K562 (cell line): ENCODE data around the gene TIAM1. TPM values are rescaled to one million over a fixed set of nuclear protein-coding genes. Genes with fewer than 3 reads are reported as not detected.

Source experiments
- ATAC-seq: fragments of 200-7000 bp; cut with Tn5 transposase; 3 replicates; pipeline ENCODE4 v1.9.1; 2020; ENCODE audit warnings: moderate library complexity
- BruUV-seq: library from RNA; stranded (reverse); fragments of 400-500 nt; replicated peaks from 2 replicates; lab custom pipeline; 2021; lab: Mats Ljungman, UMichigan
- CTCF ChIA-PET: fragments of 300-600 bp; formaldehyde crosslinking; extraction: SDS; loops from one replicate; lab custom pipeline; 2021; ENCODE audit warnings: low intra/inter-chr PET ratio; lab: Yijun Ruan, JAX
- POLR2A ChIA-PET: fragments of 300-600, 350-650 bp; sonication (Branson Sonifier 250); formaldehyde crosslinking; extraction: SDS; loops from one replicate; lab custom pipeline; 2021; ENCODE audit warnings: antibody characterized with exemption, inconsistent platforms; lab: Yijun Ruan, JAX
- DNase-seq, 4 experiments: peaks; one replicate each; pipeline versions ENCODE4 v3.0.0 to v3.0.0-alpha.2; 2011 to 2018; ENCODE audit warnings: low spot score in 3 of 4, mixed read lengths in 3 of 4; ENCODE audit errors: extremely low read depth in 1 of 4
- FAIRE-seq: peaks from 2 replicates; lab custom pipeline; 2011; peaks lifted over from hg19 to GRCh38; lab: Jason Lieb, UNC
- H2AFZ ChIP-seq: 2 replicates; pipeline ENCODE4 v1.6.0; 2011; ENCODE audit warnings: low read depth, low read length, control low read depth, inconsistent platforms
- H3K27ac ChIP-seq: fragments of 200-600 bp; 3 replicates; pipeline ENCODE4 v1.8.0; 2011; ENCODE audit warnings: low read depth, mild to moderate bottlenecking, control low read depth, inconsistent platforms, low read length, moderate library complexity, mixed read lengths; ENCODE audit errors: extremely low read depth
- H3K27me3 ChIP-seq, 2 experiments: fragments of 300-600 bp in 1 of 2; 2 replicates in 1 of 2; 3 replicates in 1 of 2; pipeline versions ENCODE4 v1.6.0 to v1.8.0; 2011; ENCODE audit warnings: inconsistent platforms in 2 of 2, low read length in 2 of 2, mild to moderate bottlenecking in 1 of 2, mixed read lengths in 1 of 2, moderate library complexity in 1 of 2; ENCODE audit not compliant: control insufficient read depth in 2 of 2, insufficient read depth in 2 of 2
- H3K36me3 ChIP-seq: fragments of 300-600 bp; 3 replicates; pipeline ENCODE4 v1.8.0; 2011; ENCODE audit warnings: mild to moderate bottlenecking, low read length, inconsistent platforms; ENCODE audit not compliant: control insufficient read depth, insufficient read depth
- H3K4me1 ChIP-seq, 2 experiments: fragments of 200-600 bp in 1 of 2; replicated peaks in 1 of 2; 2 replicates in 1 of 2; 3 replicates in 1 of 2; pipeline versions ENCODE4 v1.5.1 to v1.8.0; 2011; ENCODE audit warnings: inconsistent platforms in 2 of 2, low read length in 2 of 2, mild to moderate bottlenecking in 1 of 2, mixed read lengths in 1 of 2, moderate library complexity in 1 of 2; ENCODE audit not compliant: control insufficient read depth in 2 of 2, insufficient read depth in 2 of 2
- H3K4me2 ChIP-seq: 2 replicates; pipeline ENCODE4 v1.6.1; 2011; ENCODE audit warnings: low read length, control low read depth, inconsistent platforms, mixed read lengths; ENCODE audit not compliant: insufficient read depth
- H3K4me3 ChIP-seq: fragments of 200-600 bp; sonication (generic), shearing (Covaris generic); 2 replicates; pipeline ENCODE4 v1.5.1; 2016; ENCODE audit warnings: control low read depth, inconsistent platforms
- H3K79me2 ChIP-seq: fragments of 200-600 bp; 3 replicates; pipeline ENCODE4 v1.8.0; 2011; ENCODE audit warnings: low read length, inconsistent platforms; ENCODE audit not compliant: control insufficient read depth, insufficient read depth
- H3K9ac ChIP-seq, 2 experiments: 2 replicates each; pipeline versions ENCODE4 v1.6.0 to v1.6.1; 2011; ENCODE audit warnings: low read depth in 2 of 2, low read length in 2 of 2, control low read depth in 1 of 2, inconsistent platforms in 1 of 2, mild to moderate bottlenecking in 1 of 2, mixed read lengths in 1 of 2; ENCODE audit not compliant: insufficient read depth in 1 of 2
- H3K9me1 ChIP-seq: one replicate; pipeline ENCODE4 v1.6.0; 2011; ENCODE audit warnings: inconsistent platforms, mild to moderate bottlenecking, low read length, moderate library complexity; ENCODE audit not compliant: control insufficient read depth, insufficient read depth
- H3K9me3 ChIP-seq: replicated peaks from 2 replicates; pipeline ENCODE4 v1.5.1; 2011; ENCODE audit warnings: low read depth, low read length, inconsistent platforms; ENCODE audit not compliant: control insufficient read depth, insufficient read depth
- H4K20me1 ChIP-seq: replicated peaks from 2 replicates; pipeline ENCODE4 v1.6.1; 2011; ENCODE audit warnings: low read length, inconsistent platforms, mixed read lengths; ENCODE audit not compliant: control insufficient read depth, insufficient read depth
- BDP1 ChIP-seq: IDR thresholded peaks from 3 replicates; pipeline ENCODE4 v1.6.1; 2011; ENCODE audit not compliant: insufficient read length, insufficient read depth
- C11orf30 ChIP-seq: fragments of 450-650 bp; IDR thresholded peaks from 2 replicates; pipeline ENCODE4 v1.6.1; 2016; ENCODE audit warnings: low read depth, mild to moderate bottlenecking
- GTF2E2 ChIP-seq: fragments of 200-800 bp; sonication (Bioruptor generic); IDR thresholded peaks from 2 replicates; pipeline ENCODE4 v1.6.1; 2016; ENCODE audit warnings: missing genetic modification characterization, missing compliant biosample characterization
- HDAC3 ChIP-seq: fragments of 450-650 bp; IDR thresholded peaks from 2 replicates; pipeline ENCODE4 v1.6.1; 2018; ENCODE audit warnings: borderline replicate concordance, mild to moderate bottlenecking, moderate library complexity; ENCODE audit not compliant: partially characterized antibody
- HLTF ChIP-seq: fragments of 450-650 bp; IDR thresholded peaks from 2 replicates; pipeline ENCODE4 v1.6.1; 2016
- MYNN ChIP-seq, 2 experiments: sonication (generic); formaldehyde crosslinking in 1 of 2; IDR thresholded peaks; 2 replicates each; pipeline versions ENCODE4 v1.5.0 to v1.6.1; 2016 to 2020; ENCODE audit warnings: antibody characterized with exemption in 1 of 2, missing genetic modification reagents in 1 of 2
- SUPT5H ChIP-seq: fragments of 450-650 bp; IDR thresholded peaks from 2 replicates; pipeline ENCODE4 v1.6.1; 2016
- YBX1 ChIP-seq: fragments of 450-650 bp; IDR thresholded peaks from 2 replicates; pipeline ENCODE4 v1.7.1; 2016; ENCODE audit warnings: mild to moderate bottlenecking
- ZFP1 ChIP-seq: fragments of 450-650 bp; formaldehyde crosslinking; IDR thresholded peaks from 2 replicates; pipeline ENCODE4 v1.4.0; 2020; ENCODE audit warnings: mild to moderate bottlenecking, mixed read lengths
- ZNF232 ChIP-seq: sonication (generic); formaldehyde crosslinking; IDR thresholded peaks from 2 replicates; pipeline ENCODE4 v1.8.0; 2022; ENCODE audit warnings: mild to moderate bottlenecking, missing genetic modification reagents
- ZNF644 ChIP-seq: fragments of 200-800 bp; sonication (Bioruptor generic); IDR thresholded peaks from 2 replicates; pipeline ENCODE4 v1.6.1; 2016; ENCODE audit warnings: low read depth, missing genetic modification characterization, missing compliant biosample characterization
- ZNF77 ChIP-seq: fragments of 250-450 bp; sonication (Bioruptor Pico); IDR thresholded peaks from 2 replicates; pipeline ENCODE4 v1.5.0; 2020
- WGBS: fragments of 100-300 bp; shearing (Covaris generic); methylation state at CpG from one replicate; pipeline ENCODE4 v1.1.6; 2016; ENCODE audit warnings: low coverage, mixed read lengths; ENCODE audit not compliant: insufficient coverage; ENCODE audit errors: missing lambda C conversion rate; 5-methylcytosine and 5-hydroxymethylcytosine counted together
- in situ Hi-C: fragments of 300-500 bp; cut with MboI; formaldehyde crosslinking; loops from 4 replicates; pipeline ENCODE4 v1.15.0; 2018; ENCODE audit warnings: inconsistent platforms, mixed read lengths
- intact Hi-C: fragments of 100-400 bp; cut with micrococcal nuclease; formaldehyde crosslinking; loops from 2 replicates; pipeline ENCODE4 v1.14.2; 2022
- polyA plus RNA-seq, 8 experiments: library from polyadenylated mRNA; depleted of rRNA in 4 of 8; stranded (reverse) in 5 of 8; unstranded in 3 of 8; fragments of >200 nt; fragmentation: Nextera tagmentation in 2 of 8; fragmentation: Illumina TruSeq in 1 of 8; extraction: Ambion mirVana in 2 of 8; extraction: Trizol in 1 of 8; gene quantifications; 2 replicates each; pipeline versions ENCODE4 v1.2.1 to v1.2.3, GENCODE V29; 2011 to 2014; ENCODE audit warnings: inconsistent platforms in 1 of 8, missing spikeins in 1 of 8
- total RNA-seq, 7 experiments: library from RNA; depleted of rRNA in 6 of 7; stranded (reverse); fragments of >200 nt in 6 of 7; fragmentation: Illumina TruSeq in 2 of 7; extraction: Trizol in 2 of 7; gene quantifications; 2 replicates each; pipeline versions ENCODE4 v1.2.1 to v1.2.3, GENCODE V29; 2011 to 2021; ENCODE audit warnings: low replicate concordance in 1 of 7
- TF ChIP-seq, protein P1 (sequence below): fragments of 450-650 bp; formaldehyde crosslinking; IDR thresholded peaks from 2 replicates; pipeline ENCODE4 v1.4.0; 2022; ENCODE audit warnings: missing genetic modification characterization
- TF ChIP-seq, protein P2 (sequence below): fragments of 250-450 bp; sonication (Bioruptor Pico); IDR thresholded peaks from 2 replicates; pipeline ENCODE4 v1.5.0; 2020; ENCODE audit warnings: mild to moderate bottlenecking
- TF ChIP-seq, protein P3 (sequence below): fragments of 250-450 bp; sonication (Bioruptor Pico); IDR thresholded peaks from 2 replicates; pipeline ENCODE4 v1.4.0; 2020; ENCODE audit warnings: mild to moderate bottlenecking, moderate library complexity
- TF ChIP-seq, protein P4 (sequence below): fragments of 450-650 bp; formaldehyde crosslinking; IDR thresholded peaks from 2 replicates; pipeline ENCODE4 v1.4.0; 2020; ENCODE audit warnings: mild to moderate bottlenecking, moderate library complexity

Gene TIAM1
- total and polyA plus RNA-seq, 9 of the 15 experiments (the other 6 are each of a cell fraction or from before 2014, with no cell fraction given): 0.11 TPM; not detected in 8

GRCh38 chr21:31264574-31264973 lies 79.5 kb downstream of the TIAM1 start (continued):
- TF ChIP-seq ZNF232 (CRISPR knock-in tag): no peak
- TF ChIP-seq HDAC3: no peak
- no peak for TF ChIP-seq ZNF644

GRCh38 chr21:31262728-31263127 lies 81.3 kb downstream of the TIAM1 start:
- intact Hi-C loops: no loop called here
- ChIA-PET POLR2A (interaction anchor here (0.6 kb wide), 1 partner anchor 10 kb away, joined by 3 read pairs; no protein-coding TSS in a partner anchor), CTCF (no interaction called here)
- BruUV-seq: no TSS peak
- no peak for ATAC-seq
- WGBS: 1% methylated on average over 4 of the region's 4 CpGs
- H3K4me3 ChIP-seq: no peak overlapping the region
- no peaks in the 10 kb centered on the region for H3K9me1 ChIP-seq
- no peaks in the 10 kb centered on the region for H4K20me1 ChIP-seq
- no peak for DNase-seq
- no peaks in the 10 kb centered on the region; a peak in 1 of 5 replicates for H3K4me1 ChIP-seq
- no peaks in the 10 kb centered on the region for H3K36me3 ChIP-seq
- no peak overlapping the region for H2AFZ ChIP-seq
- H3K9ac ChIP-seq: no peak overlapping the region
- no peaks in the 10 kb centered on the region for H3K79me2 ChIP-seq
- peaks cover 7 to 18% of the 10 kb centered on the region in 2 experiments; a peak in 3 of 5 replicates for H3K27me3 ChIP-seq
- no peak overlapping the region for H3K27ac ChIP-seq
- no peak for FAIRE-seq
- no peak overlapping the region for H3K4me2 ChIP-seq
- in situ Hi-C loops: no loop called here
- no peaks in the 10 kb centered on the region for H3K9me3 ChIP-seq
- TF ChIP-seq GTF2E2 (tag) (no peak), ZNF77 (CRISPR knock-in tag) (no peak), MYNN (IDR thresholded peaks at IDR 0.05) (no peak), MYNN (CRISPR knock-in tag; IDR thresholded peaks at IDR 0.05) (no peak), HLTF (no peak), BDP1 (no peak), SUPT5H (no peak), YBX1 (no peak), C11orf30 (no peak), ZFP1 (CRISPR knock-in tag) (no peak)
- TF ChIP-seq, protein P1, sequence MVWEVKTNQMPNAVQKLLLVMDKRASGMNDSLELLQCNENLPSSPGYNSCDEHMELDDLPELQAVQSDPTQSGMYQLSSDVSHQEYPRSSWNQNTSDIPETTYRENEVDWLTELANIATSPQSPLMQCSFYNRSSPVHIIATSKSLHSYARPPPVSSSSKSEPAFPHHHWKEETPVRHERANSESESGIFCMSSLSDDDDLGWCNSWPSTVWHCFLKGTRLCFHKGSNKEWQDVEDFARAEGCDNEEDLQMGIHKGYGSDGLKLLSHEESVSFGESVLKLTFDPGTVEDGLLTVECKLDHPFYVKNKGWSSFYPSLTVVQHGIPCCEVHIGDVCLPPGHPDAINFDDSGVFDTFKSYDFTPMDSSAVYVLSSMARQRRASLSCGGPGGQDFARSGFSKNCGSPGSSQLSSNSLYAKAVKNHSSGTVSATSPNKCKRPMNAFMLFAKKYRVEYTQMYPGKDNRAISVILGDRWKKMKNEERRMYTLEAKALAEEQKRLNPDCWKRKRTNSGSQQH (CRISPR knock-in tag): no peak
- TF ChIP-seq, protein P2, sequence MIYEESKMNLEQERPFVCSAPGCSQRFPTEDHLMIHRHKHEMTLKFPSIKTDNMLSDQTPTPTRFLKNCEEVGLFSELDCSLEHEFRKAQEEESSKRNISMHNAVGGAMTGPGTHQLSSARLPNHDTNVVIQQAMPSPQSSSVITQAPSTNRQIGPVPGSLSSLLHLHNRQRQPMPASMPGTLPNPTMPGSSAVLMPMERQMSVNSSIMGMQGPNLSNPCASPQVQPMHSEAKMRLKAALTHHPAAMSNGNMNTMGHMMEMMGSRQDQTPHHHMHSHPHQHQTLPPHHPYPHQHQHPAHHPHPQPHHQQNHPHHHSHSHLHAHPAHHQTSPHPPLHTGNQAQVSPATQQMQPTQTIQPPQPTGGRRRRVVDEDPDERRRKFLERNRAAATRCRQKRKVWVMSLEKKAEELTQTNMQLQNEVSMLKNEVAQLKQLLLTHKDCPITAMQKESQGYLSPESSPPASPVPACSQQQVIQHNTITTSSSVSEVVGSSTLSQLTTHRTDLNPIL (CRISPR knock-in tag): no peak
- TF ChIP-seq, protein P3, sequence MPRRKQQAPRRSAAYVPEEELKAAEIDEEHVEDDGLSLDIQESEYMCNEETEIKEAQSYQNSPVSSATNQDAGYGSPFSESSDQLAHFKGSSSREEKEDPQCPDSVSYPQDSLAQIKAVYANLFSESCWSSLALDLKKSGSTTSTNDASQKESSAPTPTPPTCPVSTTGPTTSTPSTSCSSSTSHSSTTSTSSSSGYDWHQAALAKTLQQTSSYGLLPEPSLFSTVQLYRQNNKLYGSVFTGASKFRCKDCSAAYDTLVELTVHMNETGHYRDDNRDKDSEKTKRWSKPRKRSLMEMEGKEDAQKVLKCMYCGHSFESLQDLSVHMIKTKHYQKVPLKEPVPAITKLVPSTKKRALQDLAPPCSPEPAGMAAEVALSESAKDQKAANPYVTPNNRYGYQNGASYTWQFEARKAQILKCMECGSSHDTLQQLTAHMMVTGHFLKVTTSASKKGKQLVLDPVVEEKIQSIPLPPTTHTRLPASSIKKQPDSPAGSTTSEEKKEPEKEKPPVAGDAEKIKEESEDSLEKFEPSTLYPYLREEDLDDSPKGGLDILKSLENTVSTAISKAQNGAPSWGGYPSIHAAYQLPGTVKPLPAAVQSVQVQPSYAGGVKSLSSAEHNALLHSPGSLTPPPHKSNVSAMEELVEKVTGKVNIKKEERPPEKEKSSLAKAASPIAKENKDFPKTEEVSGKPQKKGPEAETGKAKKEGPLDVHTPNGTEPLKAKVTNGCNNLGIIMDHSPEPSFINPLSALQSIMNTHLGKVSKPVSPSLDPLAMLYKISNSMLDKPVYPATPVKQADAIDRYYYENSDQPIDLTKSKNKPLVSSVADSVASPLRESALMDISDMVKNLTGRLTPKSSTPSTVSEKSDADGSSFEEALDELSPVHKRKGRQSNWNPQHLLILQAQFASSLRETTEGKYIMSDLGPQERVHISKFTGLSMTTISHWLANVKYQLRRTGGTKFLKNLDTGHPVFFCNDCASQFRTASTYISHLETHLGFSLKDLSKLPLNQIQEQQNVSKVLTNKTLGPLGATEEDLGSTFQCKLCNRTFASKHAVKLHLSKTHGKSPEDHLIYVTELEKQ (CRISPR knock-in tag): no peak
- TF ChIP-seq, protein P4, sequence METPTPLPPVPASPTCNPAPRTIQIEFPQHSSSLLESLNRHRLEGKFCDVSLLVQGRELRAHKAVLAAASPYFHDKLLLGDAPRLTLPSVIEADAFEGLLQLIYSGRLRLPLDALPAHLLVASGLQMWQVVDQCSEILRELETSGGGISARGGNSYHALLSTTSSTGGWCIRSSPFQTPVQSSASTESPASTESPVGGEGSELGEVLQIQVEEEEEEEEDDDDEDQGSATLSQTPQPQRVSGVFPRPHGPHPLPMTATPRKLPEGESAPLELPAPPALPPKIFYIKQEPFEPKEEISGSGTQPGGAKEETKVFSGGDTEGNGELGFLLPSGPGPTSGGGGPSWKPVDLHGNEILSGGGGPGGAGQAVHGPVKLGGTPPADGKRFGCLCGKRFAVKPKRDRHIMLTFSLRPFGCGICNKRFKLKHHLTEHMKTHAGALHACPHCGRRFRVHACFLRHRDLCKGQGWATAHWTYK (CRISPR knock-in tag): no peak
